IMR-90 (cell line): ENCODE measurements around the gene PALLD. TPM values are rescaled to one million over a fixed set of nuclear protein-coding genes. Genes with fewer than 3 reads are reported as not detected.

Source experiments
- ATAC-seq: fragments of 200-7000 bp; cut with Tn5 transposase; 2 replicates; pipeline ENCODE4 v1.9.1; 2020; ENCODE audit warnings: low read depth, mild to moderate bottlenecking, moderate library complexity
- BruUV-seq: library from RNA; stranded (reverse); fragments of 400-500 nt; replicated peaks from 2 replicates; lab custom pipeline; 2021; lab: Mats Ljungman, UMichigan
- CTCF ChIA-PET: fragments of 300-600 bp; formaldehyde crosslinking; extraction: SDS; loops from one replicate; lab custom pipeline; 2021; ENCODE audit warnings: antibody characterized with exemption; lab: Yijun Ruan, JAX
- POLR2A ChIA-PET: fragments of 300-600 bp; sonication (Branson Sonifier 250); formaldehyde crosslinking; loops from one replicate; lab custom pipeline; 2022; ENCODE audit warnings: antibody characterized with exemption; ENCODE audit not compliant: unreplicated experiment; lab: Charles Lee
- DNase-seq: peaks from one replicate; pipeline ENCODE4 v3.0.0; 2013
- H2AFZ ChIP-seq: replicated peaks from 2 replicates; pipeline ENCODE3; 2013; ENCODE audit warnings: low read length, mild to moderate bottlenecking; ENCODE audit not compliant: poor library complexity
- H2AK5ac ChIP-seq: 2 replicates; pipeline ENCODE4 v1.6.1; 2013; ENCODE audit warnings: low read depth, low read length, inconsistent platforms
- H2AK9ac ChIP-seq: replicated peaks from 2 replicates; pipeline ENCODE3; 2013; ENCODE audit warnings: mild to moderate bottlenecking, low read depth, low read length, moderate library complexity; ENCODE audit not compliant: poor library complexity
- H2BK120ac ChIP-seq: 2 replicates; pipeline ENCODE4 v1.6.1; 2013; ENCODE audit warnings: low read depth, low read length, inconsistent platforms
- H2BK15ac ChIP-seq: 3 replicates; pipeline ENCODE4 v1.6.1; 2013; ENCODE audit warnings: low read depth, low read length, inconsistent platforms
- H2BK20ac ChIP-seq: 2 replicates; pipeline ENCODE4 v1.6.1; 2013; ENCODE audit warnings: low read depth, mild to moderate bottlenecking, inconsistent platforms, low read length, moderate library complexity
- H2BK5ac ChIP-seq: 2 replicates; pipeline ENCODE4 v1.6.1; 2013; ENCODE audit warnings: mild to moderate bottlenecking, low read depth, low read length, inconsistent platforms; ENCODE audit not compliant: poor library complexity, severe bottlenecking
- H3K14ac ChIP-seq: replicated peaks from 2 replicates; pipeline ENCODE4 v1.6.1; 2013; ENCODE audit warnings: low read depth, low read length, inconsistent platforms
- H3K18ac ChIP-seq: 2 replicates; pipeline ENCODE4 v1.6.1; 2013; ENCODE audit warnings: low read depth, low read length, control low read depth
- H3K23ac ChIP-seq: 2 replicates; pipeline ENCODE4 v1.6.1; 2013; ENCODE audit warnings: low read depth, low read length, inconsistent platforms
- H3K27ac ChIP-seq: 2 replicates; pipeline ENCODE4 v1.5.1; 2013; ENCODE audit warnings: mild to moderate bottlenecking, control low read depth, low read length; ENCODE audit not compliant: insufficient read depth
- H3K27me3 ChIP-seq: 2 replicates; pipeline ENCODE4 v1.6.1; 2013; ENCODE audit warnings: low read length; ENCODE audit not compliant: control insufficient read depth, insufficient read depth
- H3K36me3 ChIP-seq: 2 replicates; pipeline ENCODE4 v1.6.1; 2013; ENCODE audit warnings: low read length, mixed read lengths; ENCODE audit not compliant: control insufficient read depth, insufficient read depth
- H3K4ac ChIP-seq: 2 replicates; pipeline ENCODE4 v1.6.1; 2013; ENCODE audit warnings: low read depth, low read length, inconsistent platforms
- H3K4me1 ChIP-seq: 2 replicates; pipeline ENCODE4 v1.6.1; 2013; ENCODE audit warnings: low read length, mixed read lengths; ENCODE audit not compliant: control insufficient read depth, insufficient read depth
- H3K4me2 ChIP-seq: 2 replicates; pipeline ENCODE4 v1.6.1; 2013; ENCODE audit warnings: low read depth, mild to moderate bottlenecking, control low read depth, low read length, moderate library complexity
- H3K4me3 ChIP-seq: 2 replicates; pipeline ENCODE4 v1.5.1; 2013; ENCODE audit warnings: low read depth, mild to moderate bottlenecking, control low read depth, low read length, moderate library complexity; ENCODE audit not compliant: insufficient read depth
- H3K56ac ChIP-seq: 2 replicates; pipeline ENCODE4 v1.6.1; 2013; ENCODE audit warnings: low read length, inconsistent platforms; ENCODE audit not compliant: insufficient read depth; ENCODE audit errors: extremely low read depth
- H3K79me1 ChIP-seq, 2 experiments: 2 replicates each; pipeline ENCODE4 v1.6.1; 2013; ENCODE audit warnings: low read length in 2 of 2, inconsistent platforms in 1 of 2, low read depth in 1 of 2
- H3K9ac ChIP-seq: 2 replicates; pipeline ENCODE4 v1.6.1; 2013; ENCODE audit warnings: low read depth, low read length, control low read depth
- H3K9me1 ChIP-seq: 2 replicates; pipeline ENCODE4 v1.6.1; 2013; ENCODE audit warnings: low read length, inconsistent platforms; ENCODE audit not compliant: insufficient read depth
- H3K9me3 ChIP-seq: 2 replicates; pipeline ENCODE4 v1.6.1; 2013; ENCODE audit warnings: low read length; ENCODE audit not compliant: control insufficient read depth, insufficient read depth
- H4K20me1 ChIP-seq: 2 replicates; pipeline ENCODE4 v1.6.1; 2013; ENCODE audit warnings: low read length, inconsistent platforms; ENCODE audit not compliant: insufficient read depth
- H4K5ac ChIP-seq: 2 replicates; pipeline ENCODE4 v1.6.1; 2013; ENCODE audit warnings: mild to moderate bottlenecking, low read depth, low read length, control low read depth
- H4K8ac ChIP-seq, 2 experiments: 2 replicates each; pipeline ENCODE4 v1.6.1; 2013; ENCODE audit warnings: low read depth in 2 of 2, low read length in 2 of 2, control low read depth in 1 of 2, inconsistent platforms in 1 of 2
- H4K91ac ChIP-seq: 2 replicates; pipeline ENCODE4 v1.6.1; 2013; ENCODE audit warnings: low read depth, low read length, inconsistent platforms; ENCODE audit not compliant: insufficient read depth
- CEBPB ChIP-seq: IDR thresholded peaks from 2 replicates; pipeline ENCODE4 v1.6.1; 2012; ENCODE audit warnings: low read depth, low read length, improper control_type of control experiment
- CTCF ChIP-seq: conservative IDR thresholded peaks from 2 replicates; pipeline ENCODE4 v1.5.1; 2012; ENCODE audit warnings: mild to moderate bottlenecking, low read depth, low read length, improper control_type of control experiment
- WGBS, 2 experiments: methylation state at CpG; one replicate each; pipeline versions ENCODE4 v1.1.5 to v1.1.7; 2013; ENCODE audit warnings: missing lambda C conversion rate in 2 of 2; ENCODE audit not compliant: insufficient read length in 1 of 2; ENCODE audit errors: extremely low coverage in 2 of 2; 5-methylcytosine and 5-hydroxymethylcytosine counted together
- dilution Hi-C: fragments of 300-500 bp; cut with HindIII; formaldehyde crosslinking; loops from one replicate; pipeline ENCODE4 v1.14.3; 2018; ENCODE audit warnings: low sequenced_read_pairs; ENCODE audit not compliant: unreplicated experiment
- in situ Hi-C: fragments of 300-500 bp; cut with MboI; formaldehyde crosslinking; loops from 3 replicates; pipeline ENCODE4 v1.14.3; 2019; ENCODE audit warnings: low sequenced_read_pairs, inconsistent platforms, mixed read lengths
- intact Hi-C: fragments of 100-400 bp; cut with micrococcal nuclease; formaldehyde crosslinking; loops from 2 replicates; pipeline ENCODE4 v1.10.0; 2022
- polyA plus RNA-seq, 3 experiments: library from polyadenylated mRNA; depleted of rRNA; stranded (reverse); fragments of >200 nt; gene quantifications; 2 replicates each; pipeline ENCODE4 v1.2.3, GENCODE V29; 2012; ENCODE audit warnings: low replicate concordance in 1 of 3
- total RNA-seq: library from RNA; depleted of rRNA; stranded (reverse); fragments of >200 nt; gene quantifications from 2 replicates; pipeline ENCODE4 v1.2.3, GENCODE V29; 2012

Gene PALLD
- total and polyA plus RNA-seq, 2 of the 4 experiments (the other 2 are of a cell fraction): 91.0 to 91.9 TPM

DNA sequence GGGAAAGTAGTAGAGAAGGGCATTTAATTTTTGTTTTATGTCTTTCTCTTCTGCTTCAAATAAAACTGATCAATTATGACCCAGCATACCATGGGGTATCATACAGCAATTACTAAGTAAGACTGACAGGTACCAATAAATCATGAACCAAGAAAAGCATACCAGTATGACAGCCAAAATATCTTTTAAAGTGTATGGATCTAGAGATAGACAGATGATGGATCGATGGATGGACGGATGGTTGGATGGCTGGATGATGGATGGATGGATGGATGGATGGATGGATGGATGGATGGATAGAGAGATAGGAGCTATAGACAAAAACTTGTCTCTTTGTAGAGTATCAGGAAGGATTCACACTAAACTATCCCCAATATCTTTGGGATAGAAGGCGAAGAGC, 18.0 kb upstream of the PALLD start:
- H2BK15ac ChIP-seq: no peak overlapping the region
- 0 out of 2 replicates have a peak overlapping the region, but pooled peaks have one; percentile 19 for H2BK20ac ChIP-seq
- no peak overlapping the region for H4K5ac ChIP-seq
- no peak overlapping the region for H2AFZ ChIP-seq
- H3K27ac ChIP-seq: no peak overlapping the region
- H2AK5ac ChIP-seq: peak overlapping the region; percentile 79; the same call in 1 of the 2 replicates
- peak overlapping the region; percentile 25; the same call in 1 of the 2 replicates for H3K14ac ChIP-seq
- peak overlapping the region; percentile 63; the same call in 1 of the 2 replicates for H3K23ac ChIP-seq
- H3K4me2 ChIP-seq: 0 out of 2 replicates have a peak overlapping the region, but pooled peaks have one; percentile 21
- no peak for DNase-seq
- ChIA-PET CTCF (interaction anchor here (0.6 kb wide), 1 partner anchor 531 kb away, joined by 4 read pairs; the partner anchor contains the start of gene CBR4), POLR2A (interaction anchor here (0.5 kb wide), 1 partner anchor 1190 kb away, joined by 3 read pairs; no protein-coding TSS in a partner anchor)
- BruUV-seq: TSS peak; percentile 52
- H3K79me1 ChIP-seq: peaks cover 9 to 16% of the 10 kb centered on the region in 2 experiments
- WGBS, 2 experiments: 100% methylated on average over 2 of the region's 3 CpGs; no CpG with 5 or more reads in 1 of the 2 experiments
- H3K4me3 ChIP-seq: no peak overlapping the region
- H2BK120ac ChIP-seq: no peak overlapping the region
- in situ Hi-C loops: no loop called here
- no peaks in the 10 kb centered on the region for H3K27me3 ChIP-seq
- H4K91ac ChIP-seq: no peak overlapping the region
- intact Hi-C loops: no loop called here
- H4K20me1 ChIP-seq: no peaks in the 10 kb centered on the region
- peak overlapping the region; percentile 38 for H2BK5ac ChIP-seq
- 0 out of 2 replicates have a peak overlapping the region, but pooled peaks have one; percentile 19 for H3K56ac ChIP-seq
- peaks cover 4% of the 10 kb centered on the region; the same call in 1 of the 2 replicates for H3K4me1 ChIP-seq
- dilution Hi-C loops: no loop called here
- no peak overlapping the region for H3K4ac ChIP-seq
- no peak overlapping the region for H3K18ac ChIP-seq
- TF ChIP-seq CTCF: no peak
- TF ChIP-seq CEBPB: no peak
- H3K36me3 ChIP-seq: no peaks in the 10 kb centered on the region
- no peaks in the 10 kb centered on the region for H3K9me3 ChIP-seq
- H4K8ac ChIP-seq: no peak overlapping the region
- no peaks in the 10 kb centered on the region for H3K9me1 ChIP-seq
- H3K9ac ChIP-seq: no peak overlapping the region
- H2AK9ac ChIP-seq: no peak overlapping the region
- no peak for ATAC-seq
